Transverse colon (tissue), 4 donors: ENCODE data around the gene DMRT1. TPM values are rescaled to one million over a fixed set of nuclear protein-coding genes. Genes with fewer than 3 reads are reported as not detected.

Experiments
- DNase-seq: peaks from one replicate; pipeline ENCODE4 v3.0.0-alpha.2; 2019
- H3K27ac ChIP-seq, 4 donors: fragments of 200-600 bp; sonication (generic); 2 replicates each; pipeline ENCODE4 v1.5.1; 2016 to 2018; ENCODE audit warnings: inconsistent platforms in 4 of 4
- H3K27me3 ChIP-seq: fragments of 200-600 bp; sonication (generic); 2 replicates; pipeline ENCODE4 v1.5.1; 2017; ENCODE audit warnings: inconsistent platforms
- H3K36me3 ChIP-seq, 4 donors: fragments of 200-600 bp; sonication (generic); 2 replicates each; pipeline ENCODE4 v1.5.1; 2017 to 2019; ENCODE audit warnings: inconsistent platforms in 4 of 4
- H3K4me1 ChIP-seq, 4 donors: fragments of 200-600 bp; sonication (generic); 2 replicates each; pipeline ENCODE4 v1.5.1; 2017 to 2020; ENCODE audit warnings: inconsistent platforms in 4 of 4
- H3K4me3 ChIP-seq, 4 donors: fragments of 200-600 bp; sonication (generic); 1 replicate in 1 of 4; 2 replicates in 3 of 4; pipeline versions ENCODE4 v1.5.1 to v1.6.1; 2017 to 2019; ENCODE audit warnings: inconsistent platforms in 4 of 4
- H3K9me3 ChIP-seq, 2 donors: fragments of 200-600 bp; sonication (generic); 2 replicates each; pipeline ENCODE4 v1.5.1; 2017 to 2019; ENCODE audit warnings: inconsistent platforms in 2 of 2
- CTCF ChIP-seq, 5 experiments: fragments of 200-600 bp in 3 of 5; fragments of 450-650 bp in 2 of 5; sonication (generic) in 3 of 5; IDR thresholded peaks; 1 replicate in 2 of 5; 2 replicates in 3 of 5; pipeline ENCODE4 v1.5.1; 2016 to 2017; ENCODE audit warnings: antibody characterized with exemption in 5 of 5, inconsistent platforms in 3 of 5, mild to moderate bottlenecking in 2 of 5, moderate library complexity in 1 of 5
- EP300 ChIP-seq: sonication (generic); formaldehyde crosslinking; IDR thresholded peaks from one replicate; pipeline ENCODE4 v1.6.1; 2017; ENCODE audit warnings: antibody characterized with exemption, low read depth
- POLR2A ChIP-seq: fragments of 450-650 bp; IDR thresholded peaks from one replicate; pipeline ENCODE4 v1.6.1; 2016; ENCODE audit warnings: antibody characterized with exemption, mild to moderate bottlenecking, moderate library complexity
- POLR2AphosphoS5 ChIP-seq, 3 donors: sonication (generic); formaldehyde crosslinking; IDR thresholded peaks; one replicate each; pipeline ENCODE4 v1.6.1; 2016; ENCODE audit warnings: antibody characterized with exemption in 3 of 3
- WGBS, 2 donors: methylation state at CpG; one replicate each; pipeline ENCODE4 v1.1.5; 2018; ENCODE audit warnings: low coverage in 1 of 2; 5-methylcytosine and 5-hydroxymethylcytosine counted together
- in situ Hi-C, 4 donors: fragments of 200-750 bp; cut with MboI; loops; one replicate each; pipeline versions ENCODE4 v1.15.0 to v1.15.1; 2017; ENCODE audit warnings: low sequenced_read_pairs in 3 of 4, low pct_ligation_motif_present in 1 of 4, low pct_unique_long_range_greater_than_20kb in 1 of 4
- intact Hi-C: fragments of 100-400 bp; cut with DNase I; formaldehyde crosslinking; loops from one replicate; pipeline ENCODE4 v1.15.1; 2023; ENCODE audit warnings: low total_unique reads
- total RNA-seq, 4 donors: library from RNA; depleted of rRNA; stranded (reverse); fragments of >200 nt; gene quantifications; one replicate each; pipeline ENCODE4 v1.1.0, GENCODE V29; 2016

The DMRT1 gene
- total RNA-seq, 4 donors from 2014 or later: not detected

- TF ChIP-seq CTCF (IDR thresholded peaks at IDR 0.05) (no peak), POLR2A (no peak), POLR2AphosphoS5 (IDR thresholded peaks at IDR 0.05) (no peak), EP300 (no peak)
- WGBS, 2 donors: 67 to 75% methylated on average over 2 to 3 of the region's 3 CpGs
Measured at GRCh38 chr9:903886-904285, 62.4 kb downstream of the DMRT1 start.

GRCh38 chr9:905906-906305 lies 64.4 kb downstream of the DMRT1 start:
- H3K36me3 ChIP-seq: no peaks in the 10 kb centered on the region
- in situ Hi-C loops (no loop called here), intact Hi-C loops (no loop called here)
- H3K27me3 ChIP-seq: peaks cover 92% of the 10 kb centered on the region
- no peaks in the 10 kb centered on the region for H3K9me3 ChIP-seq
- no peaks in the 10 kb centered on the region for H3K4me1 ChIP-seq
- no peak overlapping the region for H3K27ac ChIP-seq
- H3K4me3 ChIP-seq: no peak overlapping the region
- no peak for TF ChIP-seq EP300
- no peak for TF ChIP-seq POLR2A
- no peak for TF ChIP-seq POLR2AphosphoS5 (IDR thresholded peaks at IDR 0.05)
- TF ChIP-seq CTCF (IDR thresholded peaks at IDR 0.05): no peak
- 54 to 71% methylated on average over 3 to 6 of the region's 6 CpGs for WGBS, 2 donors
- DNase-seq: no peak

More at GRCh38 chr9:903886-904285, 62.4 kb downstream of the DMRT1 start:
- in situ Hi-C loops (no loop called here), intact Hi-C loops (no loop called here)
- Histone ChIP-seq H3K27me3 (peaks cover 75% of the 10 kb centered on the region), H3K4me1 (peaks cover 0 to 9% (median 4%) of the 10 kb centered on the region in 4 donors), H3K36me3 (no peaks in the 10 kb centered on the region), H3K9me3 (no peaks in the 10 kb centered on the region), H3K27ac (no peak overlapping the region), H3K4me3 (no peak overlapping the region)
- DNase-seq: no peak

- WGBS, 2 donors: 22% methylated on average over 9 to 10 of the region's 10 CpGs
- TF ChIP-seq EP300 (no peak), CTCF (IDR thresholded peaks at IDR 0.05) (no peak), POLR2AphosphoS5 (IDR thresholded peaks at IDR 0.05) (no peak), POLR2A (no peak)
- no peak overlapping the region for H3K27ac ChIP-seq
- intact Hi-C loops: no loop called here
- in situ Hi-C loops: no loop called here
- no peaks in the 10 kb centered on the region for H3K9me3 ChIP-seq
- H3K27me3 ChIP-seq: peaks cover 80% of the 10 kb centered on the region
- no peaks in the 10 kb centered on the region for H3K36me3 ChIP-seq
- no peaks in the 10 kb centered on the region for H3K4me1 ChIP-seq
- no peak for DNase-seq
- no peak overlapping the region for H3K4me3 ChIP-seq
Measured at GRCh38 chr9:908536-909205, 67.2 kb downstream of the DMRT1 start.

GRCh38 chr9:911005-911404 lies 69.5 kb downstream of the DMRT1 start:
- no peak for DNase-seq
- TF ChIP-seq POLR2AphosphoS5 (IDR thresholded peaks at IDR 0.05) (no peak), EP300 (no peak), CTCF (IDR thresholded peaks at IDR 0.05) (no peak), POLR2A (no peak)
- peaks cover 71% of the 10 kb centered on the region for H3K27me3 ChIP-seq
- WGBS, 2 donors: 65 to 84% methylated on average over 2 to 4 of the region's 4 CpGs
- in situ Hi-C loops: no loop called here
- H3K27ac ChIP-seq: no peak overlapping the region
- intact Hi-C loops: no loop called here
- H3K9me3 ChIP-seq: no peaks in the 10 kb centered on the region
- no peak overlapping the region for H3K4me3 ChIP-seq
- no peaks in the 10 kb centered on the region for H3K4me1 ChIP-seq
- H3K36me3 ChIP-seq: no peaks in the 10 kb centered on the region
